ENCODE data around the gene KCNK4.
"Not testable (repeated sequence)": the region's sequence is repeated elsewhere in the genome, so short reads cannot be mapped to it uniquely, and the experiment has no call there.

KCNK4 gene

GRCh38 chr11:64292460-64293254 lies 1.6 kb downstream of the KCNK4 start:
- DNase-seq, result no peak

- DNase-seq, result no peak
Observed at GRCh38 chr11:64294774-64295173, 3.7 kb downstream of the KCNK4 start.

- no peak for DNase-seq
Observed at GRCh38 chr11:64295760-64296159, 4.7 kb downstream of the KCNK4 start.

- no peak for DNase-seq
Observed at GRCh38 chr11:64296236-64296635, 5.1 kb downstream of the KCNK4 start.

GRCh38 chr11:64296830-64297698 lies 6.0 kb downstream of the KCNK4 start:
- DNase-seq, result no peak

GRCh38 chr11:64297699-64298358 lies 6.7 kb downstream of the KCNK4 start:
- no peak for DNase-seq

- no peak for DNase-seq
Observed at GRCh38 chr11:64298966-64299846, 8.1 kb downstream of the KCNK4 start.

- DNase-seq, result no peak
Observed at GRCh38 chr11:64299847-64300648, 8.9 kb downstream of the KCNK4 start, which contains the start of gene CATSPERZ. Gene CATSPERZ (plus strand): TSS chr11:64300358. CDS start chr11:64300411, 53 bp downstream.

GRCh38 chr11:64303109-64304031 lies 12.3 kb downstream of the KCNK4 start:
- no peak for DNase-seq

GRCh38 chr11:64304032-64304315 lies 12.9 kb downstream of the KCNK4 start:
- no peak for DNase-seq

- DNase-seq, result peak; percentile 92
Observed at GRCh38 chr11:64304316-64305072, 13.4 kb downstream of the KCNK4 start.

- DNase-seq, result peak; percentile 98 to 99
Observed at GRCh38 chr11:64305075-64305690, 14.1 kb downstream of the KCNK4 start, which contains the start of gene ESRRA. Gene ESRRA (plus strand): TSS chr11:64305524. CDS start chr11:64307180, 1,656 bp downstream.

GRCh38 chr11:64305691-64306562 lies 14.8 kb downstream of the KCNK4 start:
- peak; percentile 79 for DNase-seq

GRCh38 chr11:64306563-64306875 lies 15.4 kb downstream of the KCNK4 start:
- no peak for DNase-seq

- DNase-seq, result no peak
Observed at GRCh38 chr11:64306876-64307622, 15.9 kb downstream of the KCNK4 start.

- not testable (repeated sequence) for DNase-seq
Observed at GRCh38 chr11:64307795-64308194, 16.7 kb downstream of the KCNK4 start.

- DNase-seq, result no peak
Observed at GRCh38 chr11:64312947-64313346, 21.8 kb downstream of the KCNK4 start.

Measured in CD4-positive, alpha-beta T cell treated with Interleukin-4 for 1 hour (primary cell).